IPS-18a (cell line): Measurements from ENCODE around the gene FKBP5.

Experiments
- H3K27ac ChIP-seq: one replicate; pipeline ENCODE4 v1.5.1; 2013; ENCODE audit warnings: low read length
- H3K27me3 ChIP-seq: one replicate; pipeline ENCODE4 v1.6.1; 2013; ENCODE audit warnings: mild to moderate bottlenecking, low read length; ENCODE audit not compliant: control insufficient read depth, insufficient read depth
- H3K36me3 ChIP-seq: one replicate; pipeline ENCODE4 v1.6.1; 2013; ENCODE audit warnings: low read depth, low read length; ENCODE audit not compliant: control insufficient read depth
- H3K4me1 ChIP-seq: one replicate; pipeline ENCODE4 v1.6.1; 2013; ENCODE audit warnings: low read depth, low read length; ENCODE audit not compliant: control insufficient read depth
- H3K4me3 ChIP-seq: one replicate; pipeline ENCODE4 v1.5.1; 2013; ENCODE audit warnings: low read length
- H3K9ac ChIP-seq: one replicate; pipeline ENCODE4 v1.6.1; 2013; ENCODE audit warnings: mild to moderate bottlenecking, low read length, moderate library complexity
- H3K9me3 ChIP-seq: one replicate; pipeline ENCODE4 v1.6.1; 2013; ENCODE audit warnings: low read depth, low read length; ENCODE audit not compliant: control insufficient read depth

Gene FKBP5

GRCh38 chr6:35669451-35670045 lies 19.2 kb downstream of the FKBP5 start:
- H3K27ac ChIP-seq = no peak overlapping the region
- peaks cover 4% of the 10 kb centered on the region for H3K4me1 ChIP-seq

GRCh38 chr6:35668744-35669450 lies 19.8 kb downstream of the FKBP5 start:
- H3K36me3 ChIP-seq = no peaks in the 10 kb centered on the region
- H3K9me3 ChIP-seq = no peaks in the 10 kb centered on the region
- no peak overlapping the region for H3K27ac ChIP-seq
- no peak overlapping the region for H3K9ac ChIP-seq
- H3K27me3 ChIP-seq = no peaks in the 10 kb centered on the region
- H3K4me1 ChIP-seq = peaks cover 10% of the 10 kb centered on the region
- no peak overlapping the region for H3K4me3 ChIP-seq

More at GRCh38 chr6:35669451-35670045, 19.2 kb downstream of the FKBP5 start:
- H3K9ac ChIP-seq = no peak overlapping the region
- no peaks in the 10 kb centered on the region for H3K36me3 ChIP-seq
- no peak overlapping the region for H3K4me3 ChIP-seq
- no peaks in the 10 kb centered on the region for H3K9me3 ChIP-seq
- H3K27me3 ChIP-seq = no peaks in the 10 kb centered on the region

GRCh38 chr6:35668096-35668495 lies 20.6 kb downstream of the FKBP5 start:
- Histone ChIP-seq H3K9me3 (no peaks in the 10 kb centered on the region), H3K27me3 (no peaks in the 10 kb centered on the region), H3K27ac (no peak overlapping the region), H3K9ac (no peak overlapping the region), H3K4me3 (no peak overlapping the region), H3K4me1 (peaks cover 18% of the 10 kb centered on the region), H3K36me3 (no peaks in the 10 kb centered on the region)

GRCh38 chr6:35665573-35665972 lies 23.1 kb downstream of the FKBP5 start:
- Histone ChIP-seq H3K9me3 (no peaks in the 10 kb centered on the region), H3K9ac (no peak overlapping the region), H3K27ac (no peak overlapping the region), H3K27me3 (no peaks in the 10 kb centered on the region), H3K4me3 (no peak overlapping the region), H3K36me3 (no peaks in the 10 kb centered on the region), H3K4me1 (peaks cover 21% of the 10 kb centered on the region)

- no peaks in the 10 kb centered on the region for H3K27me3 ChIP-seq
- H3K9me3 ChIP-seq = no peaks in the 10 kb centered on the region
- no peaks in the 10 kb centered on the region for H3K36me3 ChIP-seq
- no peak overlapping the region for H3K4me3 ChIP-seq
- H3K27ac ChIP-seq = no peak overlapping the region
- no peak overlapping the region for H3K9ac ChIP-seq
- H3K4me1 ChIP-seq = peaks cover 21% of the 10 kb centered on the region
Measured at GRCh38 chr6:35664945-35665344, 23.8 kb downstream of the FKBP5 start.

GRCh38 chr6:35663447-35664235 lies 25.1 kb downstream of the FKBP5 start:
- H3K4me3 ChIP-seq = no peak overlapping the region
- no peaks in the 10 kb centered on the region for H3K36me3 ChIP-seq
- peaks cover 21% of the 10 kb centered on the region for H3K4me1 ChIP-seq
- H3K9me3 ChIP-seq = no peaks in the 10 kb centered on the region
- no peak overlapping the region for H3K27ac ChIP-seq
- no peaks in the 10 kb centered on the region for H3K27me3 ChIP-seq
- H3K9ac ChIP-seq = no peak overlapping the region

- Histone ChIP-seq H3K27me3 (no peaks in the 10 kb centered on the region), H3K27ac (no peak overlapping the region), H3K4me3 (no peak overlapping the region), H3K36me3 (no peaks in the 10 kb centered on the region), H3K9ac (no peak overlapping the region), H3K4me1 (peaks cover 19% of the 10 kb centered on the region), H3K9me3 (no peaks in the 10 kb centered on the region)
Measured at GRCh38 chr6:35662999-35663398, 25.7 kb downstream of the FKBP5 start.

GRCh38 chr6:35654883-35655282 lies 33.8 kb downstream of the FKBP5 start:
- H3K27ac ChIP-seq = no peak overlapping the region
- H3K9ac ChIP-seq = no peak overlapping the region
- H3K27me3 ChIP-seq = no peaks in the 10 kb centered on the region
- H3K36me3 ChIP-seq = no peaks in the 10 kb centered on the region
- no peaks in the 10 kb centered on the region for H3K4me1 ChIP-seq
- no peak overlapping the region for H3K4me3 ChIP-seq
- no peaks in the 10 kb centered on the region for H3K9me3 ChIP-seq

GRCh38 chr6:35651244-35651643 lies 37.5 kb downstream of the FKBP5 start:
- Histone ChIP-seq H3K4me3 (no peak overlapping the region), H3K9me3 (no peaks in the 10 kb centered on the region), H3K27me3 (no peaks in the 10 kb centered on the region), H3K36me3 (no peaks in the 10 kb centered on the region), H3K4me1 (peaks cover 5% of the 10 kb centered on the region), H3K27ac (no peak overlapping the region), H3K9ac (no peak overlapping the region)

GRCh38 chr6:35650015-35650414 lies 38.7 kb downstream of the FKBP5 start:
- Histone ChIP-seq H3K9me3 (no peaks in the 10 kb centered on the region), H3K4me1 (peaks cover 5% of the 10 kb centered on the region), H3K27ac (no peak overlapping the region), H3K4me3 (no peak overlapping the region), H3K27me3 (no peaks in the 10 kb centered on the region), H3K9ac (no peak overlapping the region), H3K36me3 (no peaks in the 10 kb centered on the region)

GRCh38 chr6:35648203-35648602 lies 40.5 kb downstream of the FKBP5 start:
- no peaks in the 10 kb centered on the region for H3K36me3 ChIP-seq
- no peak overlapping the region for H3K27ac ChIP-seq
- no peaks in the 10 kb centered on the region for H3K9me3 ChIP-seq
- H3K9ac ChIP-seq = no peak overlapping the region
- peaks cover 13% of the 10 kb centered on the region for H3K4me1 ChIP-seq
- no peak overlapping the region for H3K4me3 ChIP-seq
- no peaks in the 10 kb centered on the region for H3K27me3 ChIP-seq
